Activated CD4-positive, alpha-beta memory T cell treated with anti-CD3 and anti-CD28 coated beads for 36 hours (primary cell): ENCODE measurements around the gene DGCR6L. TPM values are rescaled to one million over a fixed set of nuclear protein-coding genes. Genes with fewer than 3 reads are reported as not detected.
"Not testable (repeated sequence)": the region's sequence is repeated elsewhere in the genome, so short reads cannot be mapped to it uniquely, and the experiment has no call there.

Experiments
- CTCF ChIA-PET: fragments of 350-600 bp; sonication (Branson Sonifier 250); formaldehyde crosslinking; loops from one replicate; lab custom pipeline; 2021; ENCODE audit warnings: antibody characterized with exemption, inconsistent platforms; lab: Charles Lee
- POLR2A ChIA-PET: fragments of 350-600 bp; sonication (Branson Sonifier 250); formaldehyde crosslinking; loops from one replicate; lab custom pipeline; 2021; ENCODE audit warnings: antibody characterized with exemption; lab: Charles Lee
- DNase-seq: peaks from one replicate; pipeline ENCODE4 v3.0.0-alpha.2; 2020
- H3K27ac Mint-ChIP-seq: one replicate; pipeline ENCODE4 v1.8.0; 2021; ENCODE audit warnings: mixed read lengths
- H3K27me3 Mint-ChIP-seq: one replicate; pipeline ENCODE4 v1.8.0; 2021; ENCODE audit warnings: mixed read lengths
- H3K36me3 Mint-ChIP-seq: one replicate; pipeline ENCODE4 v1.8.0; 2021; ENCODE audit warnings: mixed read lengths
- H3K4me1 Mint-ChIP-seq: one replicate; pipeline ENCODE4 v1.8.0; 2021; ENCODE audit warnings: low read depth, mixed read lengths
- H3K4me3 Mint-ChIP-seq: one replicate; pipeline ENCODE4 v1.8.0; 2021; ENCODE audit warnings: mild to moderate bottlenecking, mixed read lengths
- H3K9me3 Mint-ChIP-seq: one replicate; pipeline ENCODE4 v1.8.0; 2021; ENCODE audit warnings: mixed read lengths
- intact Hi-C: fragments of 100-400 bp; cut with micrococcal nuclease; formaldehyde crosslinking; loops from one replicate; pipeline ENCODE4 v1.15.1; 2023
- total RNA-seq, 2 experiments: library from RNA; stranded (reverse); gene quantifications; one replicate each; pipeline ENCODE4 v1.2.3, GENCODE V29; 2021

The DGCR6L gene
- total RNA-seq, 2 experiments from 2014 or later: 26.9 to 31.3 TPM

- POLR2A ChIA-PET, H3K9me3 Mint-ChIP-seq, H3K4me3 Mint-ChIP-seq, DNase-seq, CTCF ChIA-PET, H3K4me1 Mint-ChIP-seq, H3K27ac Mint-ChIP-seq, H3K27me3 Mint-ChIP-seq, intact Hi-C loops, H3K36me3 Mint-ChIP-seq: not testable (repeated sequence)
Observed at GRCh38 chr22:20355939-20356636, 36.2 kb upstream of the DGCR6L start.

GRCh38 chr22:20354238-20354975 is 34.5 kb upstream of the DGCR6L start:
- POLR2A ChIA-PET: no interaction called here

GRCh38 chr22:20352536-20352935 is 32.7 kb upstream of the DGCR6L start:
- DNase-seq, H3K27ac Mint-ChIP-seq, H3K4me1 Mint-ChIP-seq, H3K36me3 Mint-ChIP-seq, intact Hi-C loops, CTCF ChIA-PET, H3K9me3 Mint-ChIP-seq, H3K27me3 Mint-ChIP-seq, POLR2A ChIA-PET, H3K4me3 Mint-ChIP-seq: not testable (repeated sequence)

More at GRCh38 chr22:20354238-20354975, 34.5 kb upstream of the DGCR6L start:
- Mint-ChIP-seq H3K9me3 (no peaks in the 10 kb centered on the region), H3K27me3 (no peaks in the 10 kb centered on the region), H3K4me1 (no peaks in the 10 kb centered on the region), H3K36me3 (no peaks in the 10 kb centered on the region), H3K4me3 (no peak overlapping the region), H3K27ac (no peak overlapping the region)
- CTCF ChIA-PET: no interaction called here
- no peak for DNase-seq
- intact Hi-C loops: no loop called here

GRCh38 chr22:20346553-20346952 is 26.7 kb upstream of the DGCR6L start:
- POLR2A ChIA-PET, intact Hi-C loops, DNase-seq, H3K4me3 Mint-ChIP-seq, CTCF ChIA-PET, H3K4me1 Mint-ChIP-seq, H3K36me3 Mint-ChIP-seq, H3K9me3 Mint-ChIP-seq, H3K27ac Mint-ChIP-seq, H3K27me3 Mint-ChIP-seq: not testable (repeated sequence)

- H3K27me3 Mint-ChIP-seq, H3K36me3 Mint-ChIP-seq, DNase-seq, H3K4me1 Mint-ChIP-seq, H3K27ac Mint-ChIP-seq, POLR2A ChIA-PET, CTCF ChIA-PET, H3K4me3 Mint-ChIP-seq, intact Hi-C loops, H3K9me3 Mint-ChIP-seq: not testable (repeated sequence)
Observed at GRCh38 chr22:20338291-20338690, 18.4 kb upstream of the DGCR6L start.

- H3K4me1 Mint-ChIP-seq, H3K27me3 Mint-ChIP-seq, H3K9me3 Mint-ChIP-seq, H3K27ac Mint-ChIP-seq, H3K36me3 Mint-ChIP-seq, H3K4me3 Mint-ChIP-seq, intact Hi-C loops, DNase-seq, CTCF ChIA-PET, POLR2A ChIA-PET: not testable (repeated sequence)
Observed at GRCh38 chr22:20337807-20338206, 17.9 kb upstream of the DGCR6L start.

GRCh38 chr22:20336561-20336960 is 16.7 kb upstream of the DGCR6L start:
- H3K27me3 Mint-ChIP-seq, H3K4me1 Mint-ChIP-seq, H3K27ac Mint-ChIP-seq, DNase-seq, H3K36me3 Mint-ChIP-seq, POLR2A ChIA-PET, CTCF ChIA-PET, intact Hi-C loops, H3K9me3 Mint-ChIP-seq, H3K4me3 Mint-ChIP-seq: not testable (repeated sequence)

GRCh38 chr22:20328569-20328930 is 8.7 kb upstream of the DGCR6L start:
- H3K27ac Mint-ChIP-seq: peak overlapping the region; percentile 85
- peak overlapping the region; percentile 76 for H3K4me3 Mint-ChIP-seq
- DNase-seq, H3K27me3 Mint-ChIP-seq, H3K9me3 Mint-ChIP-seq, H3K36me3 Mint-ChIP-seq, intact Hi-C loops: not testable (repeated sequence)
- H3K4me1 Mint-ChIP-seq: peaks cover 22% of the 10 kb centered on the region
- POLR2A ChIA-PET: interaction anchor here (1.5 kb wide), 1 partner anchor 9 kb away, joined by 5 read pairs; the partner anchor contains the start of gene DGCR6L
- CTCF ChIA-PET: interaction anchor here (1.5 kb wide), 1 partner anchor 9 kb away, joined by 5 read pairs; the partner anchor contains the start of gene DGCR6L

- H3K4me1 Mint-ChIP-seq: peaks cover 43% of the 10 kb centered on the region
- peak overlapping the region; percentile 56 for H3K27ac Mint-ChIP-seq
- H3K4me3 Mint-ChIP-seq, H3K27me3 Mint-ChIP-seq, H3K36me3 Mint-ChIP-seq, DNase-seq, CTCF ChIA-PET, POLR2A ChIA-PET, intact Hi-C loops, H3K9me3 Mint-ChIP-seq: not testable (repeated sequence)
Observed at GRCh38 chr22:20325996-20326395, 6.1 kb upstream of the DGCR6L start.

- ChIA-PET CTCF (no interaction called here), POLR2A (no interaction called here)
- intact Hi-C loops: loop anchor here (5.0 kb wide), 2 partner anchors 183 to 228 kb away; partner anchors contain the start of gene MED15
- Mint-ChIP-seq H3K27ac (peak overlapping the region; percentile 92), H3K27me3 (no peaks in the 10 kb centered on the region), H3K36me3 (peaks cover 2% of the 10 kb centered on the region), H3K9me3 (no peaks in the 10 kb centered on the region), H3K4me3 (peak overlapping the region; percentile 16), H3K4me1 (peaks cover 52% of the 10 kb centered on the region)
- peak; percentile 80 for DNase-seq
Observed at GRCh38 chr22:20324139-20324516, 4.3 kb upstream of the DGCR6L start.

- Mint-ChIP-seq H3K4me1 (peaks cover 65% of the 10 kb centered on the region), H3K4me3 (peak overlapping the region; percentile 93)
- H3K27ac Mint-ChIP-seq, CTCF ChIA-PET, H3K36me3 Mint-ChIP-seq, H3K9me3 Mint-ChIP-seq, POLR2A ChIA-PET, DNase-seq, H3K27me3 Mint-ChIP-seq: not testable (repeated sequence)
- intact Hi-C loops: loop anchor here (5.0 kb wide), 2 partner anchors 186 to 231 kb away; partner anchors contain the start of gene MED15
Observed at GRCh38 chr22:20321552-20322211, 1.8 kb upstream of the DGCR6L start.
